ENCODE data around the gene STIM2. TPM values are rescaled to one million over a fixed set of nuclear protein-coding genes. Genes with fewer than 3 reads are reported as not detected.
A peak's percentile ranks its signal among the peaks of the same experiment; 100 is the strongest.

STIM2 gene
- total RNA-seq, 1 donor from 2014 or later = 35.5 TPM

- Mint-ChIP-seq H3K4me1 (ENCODE audit: low read depth) (peaks cover 33% of the 10 kb centered on the region), H3K4me3 (ENCODE audit: low read depth) (no peak overlapping the region), H3K36me3 (ENCODE audit: low read depth) (peaks cover 35% of the 10 kb centered on the region), H3K9me3 (peaks cover 5% of the 10 kb centered on the region), H3K27ac (no peak overlapping the region), H3K27me3 (ENCODE audit: low read depth) (no peaks in the 10 kb centered on the region)
- intact Hi-C loops (cut with micrococcal nuclease) = loop anchor here (5.0 kb wide), 1 partner anchor 34 kb away; the partner anchor contains the start of gene STIM2
- DNase-seq (ENCODE audit: low spot score) = no peak
Observed at GRCh38 chr4:26896636-26897035, 36.0 kb downstream of the STIM2 start.

GRCh38 chr4:26899991-26900390, 39.4 kb downstream of the STIM2 start:
- no peak overlapping the region for H3K4me3 Mint-ChIP-seq (ENCODE audit: low read depth)
- intact Hi-C loops (cut with micrococcal nuclease) = loop anchor here (5.0 kb wide), 1 partner anchor 38 kb away; the partner anchor contains the start of gene STIM2
- no peaks in the 10 kb centered on the region for H3K27me3 Mint-ChIP-seq (ENCODE audit: low read depth)
- H3K27ac Mint-ChIP-seq = no peak overlapping the region
- H3K4me1 Mint-ChIP-seq (ENCODE audit: low read depth) = peaks cover 42% of the 10 kb centered on the region
- no peak for DNase-seq (ENCODE audit: low spot score)
- peaks cover 20% of the 10 kb centered on the region for H3K36me3 Mint-ChIP-seq (ENCODE audit: low read depth)
- H3K9me3 Mint-ChIP-seq = no peaks in the 10 kb centered on the region

- Mint-ChIP-seq H3K27ac (no peak overlapping the region), H3K27me3 (ENCODE audit: low read depth) (no peaks in the 10 kb centered on the region), H3K4me1 (ENCODE audit: low read depth) (peaks cover 46% of the 10 kb centered on the region), H3K36me3 (ENCODE audit: low read depth) (peaks cover 15% of the 10 kb centered on the region), H3K4me3 (ENCODE audit: low read depth) (no peak overlapping the region), H3K9me3 (no peaks in the 10 kb centered on the region)
- no peak for DNase-seq (ENCODE audit: low spot score)
- intact Hi-C loops (cut with micrococcal nuclease) = no loop called here
Observed at GRCh38 chr4:26900765-26901164, 40.1 kb downstream of the STIM2 start.

- no peaks in the 10 kb centered on the region for H3K9me3 Mint-ChIP-seq
- peaks cover 3% of the 10 kb centered on the region for H3K36me3 Mint-ChIP-seq (ENCODE audit: low read depth)
- peak overlapping the region; percentile 5 for H3K27ac Mint-ChIP-seq
- peaks cover 48% of the 10 kb centered on the region for H3K4me1 Mint-ChIP-seq (ENCODE audit: low read depth)
- no peak for DNase-seq (ENCODE audit: low spot score)
- intact Hi-C loops (cut with micrococcal nuclease) = no loop called here
- no peaks in the 10 kb centered on the region for H3K27me3 Mint-ChIP-seq (ENCODE audit: low read depth)
- no peak overlapping the region for H3K4me3 Mint-ChIP-seq (ENCODE audit: low read depth)
Observed at GRCh38 chr4:26905172-26905571, 44.5 kb downstream of the STIM2 start.

GRCh38 chr4:26907731-26908599, 47.3 kb downstream of the STIM2 start:
- DNase-seq (ENCODE audit: low spot score) = no peak
- Mint-ChIP-seq H3K4me3 (ENCODE audit: low read depth) (no peak overlapping the region), H3K27me3 (ENCODE audit: low read depth) (no peaks in the 10 kb centered on the region), H3K27ac (peak overlapping the region; percentile 23), H3K36me3 (ENCODE audit: low read depth) (peaks cover 3% of the 10 kb centered on the region), H3K9me3 (no peaks in the 10 kb centered on the region), H3K4me1 (ENCODE audit: low read depth) (peaks cover 46% of the 10 kb centered on the region)
- intact Hi-C loops (cut with micrococcal nuclease) = loop anchor here (2.0 kb wide), 1 partner anchor 21 kb away; no protein-coding TSS in a partner anchor

- Mint-ChIP-seq H3K36me3 (ENCODE audit: low read depth) (peaks cover 1% of the 10 kb centered on the region), H3K4me3 (ENCODE audit: low read depth) (no peak overlapping the region), H3K4me1 (ENCODE audit: low read depth) (peaks cover 46% of the 10 kb centered on the region), H3K27me3 (ENCODE audit: low read depth) (no peaks in the 10 kb centered on the region), H3K9me3 (no peaks in the 10 kb centered on the region), H3K27ac (no peak overlapping the region)
- DNase-seq (ENCODE audit: low spot score) = no peak
- intact Hi-C loops (cut with micrococcal nuclease) = loop anchor here (2.0 kb wide), 1 partner anchor 23 kb away; no protein-coding TSS in a partner anchor
Observed at GRCh38 chr4:26909369-26909768, 48.7 kb downstream of the STIM2 start.

GRCh38 chr4:26911254-26911653, 50.6 kb downstream of the STIM2 start:
- DNase-seq (ENCODE audit: low spot score) = no peak
- H3K9me3 Mint-ChIP-seq = no peaks in the 10 kb centered on the region
- H3K27me3 Mint-ChIP-seq (ENCODE audit: low read depth) = no peaks in the 10 kb centered on the region
- no peak overlapping the region for H3K27ac Mint-ChIP-seq
- H3K36me3 Mint-ChIP-seq (ENCODE audit: low read depth) = no peaks in the 10 kb centered on the region
- no peak overlapping the region for H3K4me3 Mint-ChIP-seq (ENCODE audit: low read depth)
- H3K4me1 Mint-ChIP-seq (ENCODE audit: low read depth) = peaks cover 43% of the 10 kb centered on the region
- intact Hi-C loops (cut with micrococcal nuclease) = no loop called here

- Mint-ChIP-seq H3K27ac (no peak overlapping the region), H3K27me3 (ENCODE audit: low read depth) (no peaks in the 10 kb centered on the region), H3K9me3 (no peaks in the 10 kb centered on the region), H3K36me3 (ENCODE audit: low read depth) (no peaks in the 10 kb centered on the region), H3K4me1 (ENCODE audit: low read depth) (peaks cover 47% of the 10 kb centered on the region), H3K4me3 (ENCODE audit: low read depth) (no peak overlapping the region)
- intact Hi-C loops (cut with micrococcal nuclease) = no loop called here
- no peak for DNase-seq (ENCODE audit: low spot score)
Observed at GRCh38 chr4:26912069-26912468, 51.4 kb downstream of the STIM2 start.

- Mint-ChIP-seq H3K27ac (no peak overlapping the region), H3K9me3 (no peaks in the 10 kb centered on the region), H3K27me3 (ENCODE audit: low read depth) (no peaks in the 10 kb centered on the region), H3K36me3 (ENCODE audit: low read depth) (no peaks in the 10 kb centered on the region), H3K4me1 (ENCODE audit: low read depth) (peaks cover 45% of the 10 kb centered on the region), H3K4me3 (ENCODE audit: low read depth) (no peak overlapping the region)
- intact Hi-C loops (cut with micrococcal nuclease) = no loop called here
- DNase-seq (ENCODE audit: low spot score) = no peak
Observed at GRCh38 chr4:26912810-26913209, 52.2 kb downstream of the STIM2 start.

- DNase-seq (ENCODE audit: low spot score) = no peak
- H3K9me3 Mint-ChIP-seq = no peaks in the 10 kb centered on the region
- peaks cover 30% of the 10 kb centered on the region for H3K4me1 Mint-ChIP-seq (ENCODE audit: low read depth)
- H3K36me3 Mint-ChIP-seq (ENCODE audit: low read depth) = peaks cover 25% of the 10 kb centered on the region
- H3K27ac Mint-ChIP-seq = no peak overlapping the region
- H3K27me3 Mint-ChIP-seq (ENCODE audit: low read depth) = no peaks in the 10 kb centered on the region
- intact Hi-C loops (cut with micrococcal nuclease) = no loop called here
- no peak overlapping the region for H3K4me3 Mint-ChIP-seq (ENCODE audit: low read depth)
Observed at GRCh38 chr4:26916195-26916594, 55.6 kb downstream of the STIM2 start.

- intact Hi-C loops (cut with micrococcal nuclease) = no loop called here
- H3K36me3 Mint-ChIP-seq (ENCODE audit: low read depth) = peaks cover 12% of the 10 kb centered on the region
- DNase-seq (ENCODE audit: low spot score) = no peak
- H3K9me3 Mint-ChIP-seq = no peaks in the 10 kb centered on the region
- no peaks in the 10 kb centered on the region for H3K27me3 Mint-ChIP-seq (ENCODE audit: low read depth)
- no peak overlapping the region for H3K4me3 Mint-ChIP-seq (ENCODE audit: low read depth)
- H3K4me1 Mint-ChIP-seq (ENCODE audit: low read depth) = peaks cover 10% of the 10 kb centered on the region
- no peak overlapping the region for H3K27ac Mint-ChIP-seq
Observed at GRCh38 chr4:26930964-26931363, 70.3 kb downstream of the STIM2 start.

GRCh38 chr4:26931451-26931850, 70.8 kb downstream of the STIM2 start:
- Mint-ChIP-seq H3K27ac (no peak overlapping the region), H3K27me3 (ENCODE audit: low read depth) (no peaks in the 10 kb centered on the region), H3K36me3 (ENCODE audit: low read depth) (peaks cover 12% of the 10 kb centered on the region), H3K4me1 (ENCODE audit: low read depth) (peaks cover 15% of the 10 kb centered on the region), H3K9me3 (no peaks in the 10 kb centered on the region), H3K4me3 (ENCODE audit: low read depth) (no peak overlapping the region)
- intact Hi-C loops (cut with micrococcal nuclease) = no loop called here
- no peak for DNase-seq (ENCODE audit: low spot score)

- peaks cover 12% of the 10 kb centered on the region for H3K36me3 Mint-ChIP-seq (ENCODE audit: low read depth)
- intact Hi-C loops (cut with micrococcal nuclease) = no loop called here
- peaks cover 19% of the 10 kb centered on the region for H3K4me1 Mint-ChIP-seq (ENCODE audit: low read depth)
- no peak for DNase-seq (ENCODE audit: low spot score)
- H3K27me3 Mint-ChIP-seq (ENCODE audit: low read depth) = no peaks in the 10 kb centered on the region
- H3K9me3 Mint-ChIP-seq = no peaks in the 10 kb centered on the region
- no peak overlapping the region for H3K27ac Mint-ChIP-seq
- H3K4me3 Mint-ChIP-seq (ENCODE audit: low read depth) = no peak overlapping the region
Observed at GRCh38 chr4:26931966-26932365, 71.3 kb downstream of the STIM2 start.

Data from activated T-helper 2 cell treated with anti-CD3 and anti-CD28 coated beads, Interferon-gamma antibody, Interleukin-2, Interleukin-4, amounts not matched to agents 10 μg/mL and 5 μg/mL and 100 μg/mL, durations not matched to agents 14 hours and 24 hours and 36 hours (primary cell).